ENCODE data around the gene SLC9A8. TPM values are rescaled to one million over a fixed set of nuclear protein-coding genes. Genes with fewer than 3 reads are reported as not detected.

The SLC9A8 gene
- total and polyA plus RNA-seq, 2 donors (not counting 1 experiment from before 2014, with no cell fraction given): 17.8 to 29.7 TPM

DNA sequence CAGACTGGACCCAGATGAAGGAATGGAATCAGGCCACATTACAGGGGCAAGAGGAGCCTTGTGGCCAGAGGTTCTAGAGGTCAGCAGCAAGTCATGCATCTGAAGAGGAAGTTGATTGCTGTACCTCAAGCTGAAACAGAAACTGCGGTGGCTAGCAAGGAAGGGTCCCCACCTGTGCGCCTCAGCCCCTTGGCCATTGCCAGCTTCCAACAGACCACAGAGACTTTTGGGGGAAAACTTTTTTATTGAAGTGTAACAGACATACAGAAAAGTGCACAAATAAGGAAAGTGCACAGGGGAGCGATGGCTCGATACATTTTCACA, 26.8 kb upstream of the SLC9A8 start:
- CTCF ChIA-PET: interaction anchor here (1.1 to 1.4 kb wide), 2 partner anchors 16 to 72 kb away, joined by 3 to 5 read pairs; partner anchors contain the start of gene B4GALT5
- peak overlapping the region; percentile 92 for H3K27ac Mint-ChIP-seq
- Histone ChIP-seq H3K27ac (ENCODE audit: low read length in 2 of 2) (peak overlapping the region; percentile 48 to 58), H3K9ac (ENCODE audit: low read length) (peak overlapping the region; percentile 29), H3K79me2 (ENCODE audit: control insufficient read depth, insufficient read depth, low read length) (no peaks in the 10 kb centered on the region), H4K20me1 (ENCODE audit: control insufficient read depth, insufficient read depth, low read length, poor library complexity, severe bottlenecking) (no peaks in the 10 kb centered on the region), H2AFZ (ENCODE audit: insufficient read depth, low read depth, low read length, poor library complexity, severe bottlenecking) (peak overlapping the region; percentile 4), H3K9me3 (ENCODE audit: control extremely low read depth in 1 of 3, control insufficient read depth in 2 of 3, insufficient read depth in 1 of 3, low read length in 2 of 3) (peaks cover 0 to 5% (median 0%) of the 10 kb centered on the region in 3 donors), H3K4me1 (ENCODE audit: control insufficient read depth in 2 of 2, insufficient read depth in 2 of 2, low read length in 2 of 2) (peaks cover 36 to 54% of the 10 kb centered on the region in 2 donors), H3K4me2 (replicated peaks; ENCODE audit: low read depth, low read length, poor library complexity, severe bottlenecking) (peak overlapping the region; percentile 66), H3K36me3 (replicated peaks in 1 of 2; ENCODE audit: control extremely low read depth in 1 of 2, control insufficient read depth in 1 of 2, extremely low read depth in 1 of 2, insufficient read depth in 2 of 2, low read length in 1 of 2) (no peaks in the 10 kb centered on the region), H3K4me3 (ENCODE audit: control extremely low read depth in 1 of 5, extremely low read depth in 1 of 5, insufficient read depth in 1 of 5, low read depth in 2 of 5, low read length in 4 of 5) (peak overlapping the region; percentile 11 to 42 (median 25)), H3K27me3 (replicated peaks in 1 of 4; ENCODE audit: control extremely low read depth in 1 of 4, control insufficient read depth in 3 of 4, insufficient read depth in 4 of 4, low read length in 3 of 4) (no peaks in the 10 kb centered on the region)
- POLR2A ChIA-PET: interaction anchor here (0.5 kb wide), 2 partner anchors 21 to 75 kb away, joined by 3 read pairs; no protein-coding TSS in a partner anchor
- WGBS (ENCODE audit: insufficient coverage): 0% methylated on average over 2 of the region's 4 CpGs
- TF ChIP-seq EZH2 (IDR thresholded peaks at IDR 0.05; ENCODE audit: borderline replicate concordance, insufficient read depth, low read depth, low read length, poor library complexity, severe bottlenecking): no peak
- TF ChIP-seq CTCF (IDR thresholded peaks at IDR 0.05): no peak
- no peaks in the 10 kb centered on the region for H3K9me3 Mint-ChIP-seq (ENCODE audit: insufficient read depth)
- no peaks in the 10 kb centered on the region for H3K27me3 Mint-ChIP-seq
- H3K4me3 Mint-ChIP-seq: peak overlapping the region; percentile 89
- intact Hi-C loops (cut with micrococcal nuclease): loop anchor here (2.0 kb wide), 1 partner anchor 15 kb away; no protein-coding TSS in a partner anchor
- ATAC-seq (ENCODE audit: low read depth) (peak; percentile 74), DNase-seq (peak; percentile 64)
- H3K4me1 Mint-ChIP-seq: peaks cover 44% of the 10 kb centered on the region

GRCh38 chr20:49786196-49786595, 26.4 kb upstream of the SLC9A8 start:
- peak overlapping the region; percentile 92 for H3K27ac Mint-ChIP-seq
- CTCF ChIA-PET: interaction anchor here (1.1 to 1.4 kb wide), 2 partner anchors 16 to 72 kb away, joined by 3 to 5 read pairs; partner anchors contain the start of gene B4GALT5
- peak; percentile 56 for ATAC-seq (ENCODE audit: low read depth)

More at GRCh38 chr20:49786196-49786595, 26.4 kb upstream of the SLC9A8 start:
- TF ChIP-seq CTCF (IDR thresholded peaks at IDR 0.05): no peak
- no peak for TF ChIP-seq EZH2 (IDR thresholded peaks at IDR 0.05; ENCODE audit: borderline replicate concordance, insufficient read depth, low read depth, low read length, poor library complexity, severe bottlenecking)
- Histone ChIP-seq H3K4me1 (ENCODE audit: control insufficient read depth in 2 of 2, insufficient read depth in 2 of 2, low read length in 2 of 2) (peaks cover 36 to 54% of the 10 kb centered on the region in 2 donors), H3K4me2 (replicated peaks; ENCODE audit: low read depth, low read length, poor library complexity, severe bottlenecking) (peak overlapping the region; percentile 66), H3K9ac (ENCODE audit: low read length) (peak overlapping the region; percentile 29), H3K79me2 (ENCODE audit: control insufficient read depth, insufficient read depth, low read length) (no peaks in the 10 kb centered on the region), H2AFZ (ENCODE audit: insufficient read depth, low read depth, low read length, poor library complexity, severe bottlenecking) (peak overlapping the region; percentile 4), H4K20me1 (ENCODE audit: control insufficient read depth, insufficient read depth, low read length, poor library complexity, severe bottlenecking) (no peaks in the 10 kb centered on the region), H3K9me3 (ENCODE audit: control extremely low read depth in 1 of 3, control insufficient read depth in 2 of 3, insufficient read depth in 1 of 3, low read length in 2 of 3) (peaks cover 0 to 5% (median 0%) of the 10 kb centered on the region in 3 donors), H3K27ac (ENCODE audit: low read length in 2 of 2) (peak overlapping the region; percentile 48 to 58), H3K36me3 (replicated peaks in 1 of 2; ENCODE audit: control extremely low read depth in 1 of 2, control insufficient read depth in 1 of 2, extremely low read depth in 1 of 2, insufficient read depth in 2 of 2, low read length in 1 of 2) (no peaks in the 10 kb centered on the region), H3K4me3 (ENCODE audit: control extremely low read depth in 1 of 5, extremely low read depth in 1 of 5, insufficient read depth in 1 of 5, low read depth in 2 of 5, low read length in 4 of 5) (peak overlapping the region; percentile 11 to 42 (median 25)), H3K27me3 (replicated peaks in 1 of 4; ENCODE audit: control extremely low read depth in 1 of 4, control insufficient read depth in 3 of 4, insufficient read depth in 4 of 4, low read length in 3 of 4) (no peaks in the 10 kb centered on the region)
- H3K4me1 Mint-ChIP-seq: peaks cover 47% of the 10 kb centered on the region
- intact Hi-C loops (cut with micrococcal nuclease): loop anchor here (2.0 kb wide), 1 partner anchor 15 kb away; no protein-coding TSS in a partner anchor
- H3K27me3 Mint-ChIP-seq: no peaks in the 10 kb centered on the region
- DNase-seq: peak; percentile 58
- H3K9me3 Mint-ChIP-seq (ENCODE audit: insufficient read depth): no peaks in the 10 kb centered on the region
- 50% methylated on average over 5 of the region's 11 CpGs for whole genome bisulfite sequencing (ENCODE audit: insufficient coverage)
- peak overlapping the region; percentile 89 for H3K4me3 Mint-ChIP-seq
- POLR2A ChIA-PET: no interaction called here

All from B cell (primary cell).